Measurements from ENCODE around the gene YAF2.
"Not testable (repeated sequence)": the region's sequence is repeated elsewhere in the genome, so short reads cannot be mapped to it uniquely, and the experiment has no call there.

Gene YAF2

DNA sequence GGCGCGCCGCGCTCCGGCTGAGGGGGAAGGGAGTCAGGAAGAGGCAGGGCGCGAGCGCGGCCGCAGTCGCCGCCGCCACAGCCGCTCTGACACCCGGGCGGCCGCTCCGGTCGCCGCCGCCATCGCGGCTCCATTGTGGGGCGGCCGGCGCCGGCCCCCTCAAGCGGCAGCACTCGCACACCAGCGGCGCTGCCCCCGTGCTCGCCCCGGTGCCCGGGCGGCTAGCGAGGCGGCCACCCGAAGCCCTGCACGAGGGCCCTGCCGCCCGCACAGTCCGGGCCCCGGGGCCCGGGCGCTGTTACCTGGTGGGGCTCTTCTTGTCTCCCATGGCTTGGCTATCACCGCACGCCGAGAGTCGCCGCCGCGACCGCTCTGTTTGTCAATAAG is 202 bp downstream of the YAF2 start:
- in situ Hi-C loops (cut with MboI; ENCODE audit: low sequenced_read_pairs, unreplicated experiment), result no loop called here
- TF ChIP-seq CTCF (IDR thresholded peaks at IDR 0.05; ENCODE audit: borderline replicate concordance, control extremely low read depth, extremely low read depth, insufficient read depth, missing control alignments), result no peak
- no peak for DNase-seq (ENCODE audit: low spot score)

- in situ Hi-C loops (cut with MboI; ENCODE audit: low sequenced_read_pairs, unreplicated experiment), result no loop called here
- peak; percentile 86 for DNase-seq (ENCODE audit: low spot score)
These were observed 796 bp downstream of the YAF2 start for GRCh38 chr12:42237052-42237852.

GRCh38 chr12:42236017-42236416 is 2.0 kb downstream of the YAF2 start:
- no peak for DNase-seq (ENCODE audit: low spot score)
- TF ChIP-seq CTCF (IDR thresholded peaks at IDR 0.05; ENCODE audit: borderline replicate concordance, control extremely low read depth, extremely low read depth, insufficient read depth, missing control alignments), result no peak
- in situ Hi-C loops (cut with MboI; ENCODE audit: low sequenced_read_pairs, unreplicated experiment), result no loop called here

More at GRCh38 chr12:42237052-42237852, 796 bp downstream of the YAF2 start:
- TF ChIP-seq CTCF (IDR thresholded peaks at IDR 0.05; ENCODE audit: borderline replicate concordance, control extremely low read depth, extremely low read depth, insufficient read depth, missing control alignments), result peak; percentile 57

- DNase-seq (ENCODE audit: low spot score), result no peak
- TF ChIP-seq CTCF (IDR thresholded peaks at IDR 0.05; ENCODE audit: borderline replicate concordance, control extremely low read depth, extremely low read depth, insufficient read depth, missing control alignments), result no peak
- in situ Hi-C loops (cut with MboI; ENCODE audit: low sequenced_read_pairs, unreplicated experiment), result no loop called here
These were observed 2.6 kb downstream of the YAF2 start for GRCh38 chr12:42235426-42235825.

- DNase-seq (ENCODE audit: low spot score), result no peak
- in situ Hi-C loops (cut with MboI; ENCODE audit: low sequenced_read_pairs, unreplicated experiment), result no loop called here
- no peak for TF ChIP-seq CTCF (IDR thresholded peaks at IDR 0.05; ENCODE audit: borderline replicate concordance, control extremely low read depth, extremely low read depth, insufficient read depth, missing control alignments)
These were observed 3.1 kb downstream of the YAF2 start for GRCh38 chr12:42234970-42235369.

- in situ Hi-C loops (cut with MboI; ENCODE audit: low sequenced_read_pairs, unreplicated experiment); DNase-seq (ENCODE audit: low spot score): not testable (repeated sequence)
These were observed 10.5 kb downstream of the YAF2 start for GRCh38 chr12:42227525-42227924.

DNA sequence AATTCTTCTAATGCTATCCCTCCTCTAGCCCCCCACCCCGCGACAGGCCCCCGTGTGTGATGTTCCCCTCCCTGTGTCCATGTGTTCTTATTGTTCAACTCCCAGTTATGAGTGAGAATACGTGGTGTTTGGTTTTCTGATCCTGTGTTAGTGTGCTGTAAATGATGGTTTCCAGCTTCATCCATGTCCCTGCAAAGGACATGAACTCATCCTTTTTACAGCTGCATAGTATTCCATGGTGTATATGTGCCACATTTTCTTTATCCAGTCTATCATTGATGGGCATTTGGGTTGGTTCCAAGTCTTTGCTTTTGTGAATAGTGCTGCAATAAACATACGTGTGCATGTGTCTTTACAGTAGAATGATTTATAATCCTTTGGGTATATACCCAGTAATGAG is 13.5 kb downstream of the YAF2 start:
- in situ Hi-C loops (cut with MboI; ENCODE audit: low sequenced_read_pairs, unreplicated experiment); DNase-seq (ENCODE audit: low spot score): not testable (repeated sequence)

- no peak for DNase-seq (ENCODE audit: low spot score)
- no peak for TF ChIP-seq CTCF (IDR thresholded peaks at IDR 0.05; ENCODE audit: borderline replicate concordance, control extremely low read depth, extremely low read depth, insufficient read depth, missing control alignments)
- in situ Hi-C loops (cut with MboI; ENCODE audit: low sequenced_read_pairs, unreplicated experiment), result no loop called here
These were observed 15.3 kb downstream of the YAF2 start for GRCh38 chr12:42222724-42223123.
